GM20000 (cell line): Measurements from ENCODE around the gene FBXO40.

Experiments
- DNase-seq: peaks from one replicate; pipeline ENCODE4 v3.0.0; 2012; ENCODE audit warnings: low spot score
- TF ChIP-seq, protein P1 (sequence below): IDR thresholded peaks from 2 replicates; pipeline ENCODE4 v1.5.1; 2012; ENCODE audit warnings: mild to moderate bottlenecking, control low read depth; ENCODE audit errors: extremely low read depth, missing control alignments

FBXO40 gene

GRCh38 chr3:121641127-121641526, 47.9 kb downstream of the FBXO40 start:
- TF ChIP-seq, protein P1, sequence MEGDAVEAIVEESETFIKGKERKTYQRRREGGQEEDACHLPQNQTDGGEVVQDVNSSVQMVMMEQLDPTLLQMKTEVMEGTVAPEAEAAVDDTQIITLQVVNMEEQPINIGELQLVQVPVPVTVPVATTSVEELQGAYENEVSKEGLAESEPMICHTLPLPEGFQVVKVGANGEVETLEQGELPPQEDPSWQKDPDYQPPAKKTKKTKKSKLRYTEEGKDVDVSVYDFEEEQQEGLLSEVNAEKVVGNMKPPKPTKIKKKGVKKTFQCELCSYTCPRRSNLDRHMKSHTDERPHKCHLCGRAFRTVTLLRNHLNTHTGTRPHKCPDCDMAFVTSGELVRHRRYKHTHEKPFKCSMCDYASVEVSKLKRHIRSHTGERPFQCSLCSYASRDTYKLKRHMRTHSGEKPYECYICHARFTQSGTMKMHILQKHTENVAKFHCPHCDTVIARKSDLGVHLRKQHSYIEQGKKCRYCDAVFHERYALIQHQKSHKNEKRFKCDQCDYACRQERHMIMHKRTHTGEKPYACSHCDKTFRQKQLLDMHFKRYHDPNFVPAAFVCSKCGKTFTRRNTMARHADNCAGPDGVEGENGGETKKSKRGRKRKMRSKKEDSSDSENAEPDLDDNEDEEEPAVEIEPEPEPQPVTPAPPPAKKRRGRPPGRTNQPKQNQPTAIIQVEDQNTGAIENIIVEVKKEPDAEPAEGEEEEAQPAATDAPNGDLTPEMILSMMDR: no peak
- DNase-seq: no peak

DNA sequence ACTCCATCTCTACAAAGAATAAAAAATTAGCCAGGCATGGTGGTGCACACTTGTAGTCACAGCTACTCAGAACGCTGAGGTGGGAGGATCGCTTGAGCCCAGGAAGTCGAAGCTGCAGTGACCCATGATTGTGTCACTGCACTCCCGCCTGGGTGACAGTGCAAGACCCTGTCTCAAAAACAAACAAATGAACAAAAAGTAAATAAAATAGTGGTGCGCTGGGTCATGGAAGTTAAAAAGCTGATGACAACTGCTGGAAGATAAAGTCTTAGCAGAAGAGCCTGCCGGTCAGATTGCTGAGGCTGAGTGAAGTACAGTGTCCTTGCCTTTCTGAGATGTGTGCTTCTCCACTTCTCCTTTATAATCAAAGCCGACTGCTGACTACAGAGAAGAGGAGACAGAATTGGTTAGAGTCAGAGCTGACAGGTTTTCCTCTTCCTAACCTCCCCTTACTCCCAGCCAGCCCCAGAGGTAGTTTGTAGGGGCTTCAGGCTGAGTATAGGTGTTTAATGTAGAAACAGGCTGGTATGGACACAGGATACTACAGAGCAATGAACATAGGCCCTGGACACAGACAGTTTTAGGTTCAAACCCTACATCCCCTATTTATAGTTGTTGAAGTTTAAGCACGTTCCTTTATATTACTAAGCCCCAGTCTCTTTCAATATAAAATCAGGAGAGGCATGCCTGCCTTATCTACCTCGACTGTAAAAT, 49.6 kb downstream of the FBXO40 start:
- no peak for DNase-seq
- TF ChIP-seq, protein P1: no peak

DNA sequence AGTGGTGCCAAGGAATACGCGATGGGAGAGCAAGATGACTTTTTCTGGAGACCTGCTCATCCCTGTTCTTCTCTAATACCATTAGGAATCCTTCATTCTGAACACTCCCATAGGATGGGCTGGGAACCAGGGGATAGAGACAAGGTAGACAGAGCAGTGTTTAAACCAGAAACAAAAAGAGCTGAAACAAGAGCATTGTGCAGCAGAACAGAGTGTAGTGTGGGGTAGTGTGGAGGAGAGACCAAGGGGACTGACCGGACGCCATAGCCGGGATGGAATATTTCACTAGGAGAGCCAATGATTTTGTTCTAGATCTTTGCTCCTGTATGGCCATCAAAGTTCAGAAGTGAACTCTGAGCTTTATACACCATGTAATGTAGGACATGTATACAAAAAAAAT, 51.9 kb downstream of the FBXO40 start:
- TF ChIP-seq, protein P1: no peak
- no peak for DNase-seq

- TF ChIP-seq, protein P1: no peak
Measured at GRCh38 chr3:121648219-121648958, 55.2 kb downstream of the FBXO40 start.

GRCh38 chr3:121649645-121650044, 56.5 kb downstream of the FBXO40 start:
- TF ChIP-seq, protein P1: no peak
- no peak for DNase-seq

More at GRCh38 chr3:121648219-121648958, 55.2 kb downstream of the FBXO40 start:
- no peak for DNase-seq

- no peak for DNase-seq
Measured at GRCh38 chr3:121651684-121652083, 58.5 kb downstream of the FBXO40 start.

More at GRCh38 chr3:121651684-121652083, 58.5 kb downstream of the FBXO40 start:
- TF ChIP-seq, protein P1: no peak
